ENCODE results near the gene HUS1B.

The HUS1B gene

DNA sequence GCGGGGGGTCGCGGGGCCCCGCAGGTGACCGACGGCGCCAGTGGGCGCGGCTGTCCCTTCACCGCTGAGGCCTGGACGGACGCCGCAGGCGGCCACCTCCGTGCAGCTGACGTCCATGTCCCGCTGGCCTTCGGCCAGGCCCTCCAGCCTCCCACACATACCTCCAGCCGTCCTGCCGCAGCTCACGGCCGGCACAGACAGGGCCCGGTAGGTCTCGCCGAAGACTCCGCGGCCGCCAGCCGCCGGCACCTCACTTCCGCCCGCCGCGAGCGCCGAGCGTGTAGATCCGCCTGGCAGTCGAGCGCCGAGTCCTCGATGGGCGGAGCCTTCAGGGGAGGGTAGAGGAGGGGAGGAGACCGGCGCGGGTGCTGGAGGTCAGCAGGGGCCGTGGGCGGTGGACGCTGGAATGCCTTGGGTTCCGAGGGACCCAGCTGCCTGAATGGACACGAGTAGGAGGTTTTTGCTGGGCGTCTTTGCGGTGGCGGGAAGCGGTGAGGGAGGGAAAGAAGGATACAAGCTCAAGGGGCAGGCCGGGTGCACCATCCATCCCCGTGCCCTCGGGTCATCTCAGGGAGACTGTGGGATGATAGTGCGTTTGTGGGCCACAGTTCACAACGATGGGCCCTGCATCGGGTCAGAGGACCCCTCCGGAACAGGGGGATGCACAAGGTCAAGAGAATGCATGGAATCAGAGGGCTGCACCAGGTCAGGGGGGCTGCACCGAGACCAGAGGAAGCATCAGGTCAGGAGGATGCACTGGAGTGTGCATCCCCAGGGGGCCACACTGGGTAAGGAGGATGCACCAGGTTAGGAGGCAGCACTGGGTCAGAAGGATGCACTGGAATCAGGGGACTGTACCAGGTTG, 36.2 kb upstream of the HUS1B start, which contains the start of gene EXOC2:
TSS of gene EXOC2 (minus strand) at position 282 of the 865 bp plus-strand sequence. CDS start 55,321 bp downstream, outside the sequence.
- no peaks in the 10 kb centered on the region for H3K27me3 ChIP-seq (ENCODE audit: control insufficient read depth, insufficient read depth, low read length)
- H3K36me3 ChIP-seq (ENCODE audit: control insufficient read depth, insufficient read depth, low read length), result peaks cover 5% of the 10 kb centered on the region
- H3K4me3 ChIP-seq (ENCODE audit: low read depth, low read length), result peak within 1 kb of the TSS; percentile 98
- peak within 1 kb of the TSS; percentile 92 for H3K9ac ChIP-seq (ENCODE audit: low read depth, low read length)
- H3K9me3 ChIP-seq (ENCODE audit: control insufficient read depth, insufficient read depth, low read length), result no peaks in the 10 kb centered on the region
- peaks cover 30% of the 10 kb centered on the region for H3K4me1 ChIP-seq (ENCODE audit: control insufficient read depth, insufficient read depth, low read length)

GRCh38 chr6:692356-692851, 35.5 kb upstream of the HUS1B start:
- H3K4me3 ChIP-seq (ENCODE audit: low read depth, low read length), result peak overlapping the region; percentile 98
- H3K36me3 ChIP-seq (ENCODE audit: control insufficient read depth, insufficient read depth, low read length), result peaks cover 2% of the 10 kb centered on the region
- no peaks in the 10 kb centered on the region for H3K9me3 ChIP-seq (ENCODE audit: control insufficient read depth, insufficient read depth, low read length)
- H3K4me1 ChIP-seq (ENCODE audit: control insufficient read depth, insufficient read depth, low read length), result peaks cover 30% of the 10 kb centered on the region
- no peaks in the 10 kb centered on the region for H3K27me3 ChIP-seq (ENCODE audit: control insufficient read depth, insufficient read depth, low read length)
- peak overlapping the region; percentile 92 for H3K9ac ChIP-seq (ENCODE audit: low read depth, low read length)

- Histone ChIP-seq H3K4me3 (ENCODE audit: low read depth, low read length) (no peak overlapping the region), H3K9ac (ENCODE audit: low read depth, low read length) (no peak overlapping the region), H3K9me3 (ENCODE audit: control insufficient read depth, insufficient read depth, low read length) (no peaks in the 10 kb centered on the region), H3K4me1 (ENCODE audit: control insufficient read depth, insufficient read depth, low read length) (peaks cover 33% of the 10 kb centered on the region), H3K27me3 (ENCODE audit: control insufficient read depth, insufficient read depth, low read length) (no peaks in the 10 kb centered on the region), H3K36me3 (ENCODE audit: control insufficient read depth, insufficient read depth, low read length) (peaks cover 2% of the 10 kb centered on the region)
These were observed 32.3 kb upstream of the HUS1B start for GRCh38 chr6:689223-689622.

DNA sequence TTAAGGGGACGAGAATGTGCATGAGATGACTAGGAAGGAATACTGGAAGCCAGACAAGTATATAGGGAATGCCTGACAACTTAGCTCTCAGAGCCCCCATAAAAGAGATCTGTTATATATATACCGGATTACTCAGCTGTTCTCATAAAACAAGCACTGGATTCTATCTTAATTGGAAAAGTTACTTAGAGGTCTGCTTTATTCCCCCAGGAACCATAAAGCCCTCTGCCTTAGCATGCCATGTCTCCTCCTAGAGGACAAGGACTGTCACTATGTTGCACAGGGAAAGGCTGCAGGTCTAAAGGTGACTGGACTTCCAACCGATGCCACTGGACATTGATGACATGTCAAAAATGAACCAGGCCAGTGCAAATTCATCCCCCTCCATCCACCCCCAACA, 29.6 kb upstream of the HUS1B start:
- Histone ChIP-seq H3K4me3 (ENCODE audit: low read depth, low read length) (no peak overlapping the region), H3K27me3 (ENCODE audit: control insufficient read depth, insufficient read depth, low read length) (no peaks in the 10 kb centered on the region), H3K36me3 (ENCODE audit: control insufficient read depth, insufficient read depth, low read length) (no peaks in the 10 kb centered on the region), H3K4me1 (ENCODE audit: control insufficient read depth, insufficient read depth, low read length) (peaks cover 47% of the 10 kb centered on the region), H3K9ac (ENCODE audit: low read depth, low read length) (no peak overlapping the region), H3K9me3 (ENCODE audit: control insufficient read depth, insufficient read depth, low read length) (no peaks in the 10 kb centered on the region)

DNA sequence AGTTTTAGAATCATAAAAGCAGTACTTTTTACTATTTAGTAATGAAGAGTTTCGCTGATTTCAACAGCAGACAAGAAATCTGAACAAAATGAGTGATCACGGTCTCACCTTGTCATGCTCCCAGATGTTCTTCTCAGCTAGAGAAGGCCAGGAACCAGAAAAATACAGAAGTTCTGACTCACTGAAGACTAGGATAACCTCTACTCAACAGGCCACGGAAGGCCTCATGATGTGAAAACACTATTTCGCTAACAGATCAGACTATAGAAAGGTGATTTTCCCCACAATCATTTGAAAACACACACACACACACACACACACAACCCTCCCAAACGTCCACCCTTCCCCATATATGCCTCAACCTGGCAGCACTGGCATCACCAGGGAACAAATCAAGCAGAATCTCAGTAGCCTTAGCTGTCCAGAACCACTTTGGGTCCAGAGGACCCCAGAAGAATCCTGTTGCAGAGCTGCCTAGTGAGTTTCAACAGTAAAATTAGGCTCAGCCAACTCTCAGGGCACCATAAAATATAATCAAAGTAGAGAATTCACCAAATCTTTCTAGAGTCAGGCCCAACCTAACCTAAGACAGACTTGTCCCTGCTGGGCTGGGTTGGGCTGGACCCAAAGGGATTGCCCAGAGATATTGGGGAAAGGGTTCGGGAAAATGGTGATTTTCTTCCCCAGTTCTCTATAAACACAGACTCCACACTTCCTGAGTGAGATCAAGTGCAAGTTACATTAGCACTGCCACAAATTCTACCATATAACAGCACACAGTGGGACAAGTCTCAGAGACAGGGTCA, 28.1 kb upstream of the HUS1B start:
- no peaks in the 10 kb centered on the region for H3K36me3 ChIP-seq (ENCODE audit: control insufficient read depth, insufficient read depth, low read length)
- no peak overlapping the region for H3K9ac ChIP-seq (ENCODE audit: low read depth, low read length)
- H3K27me3 ChIP-seq (ENCODE audit: control insufficient read depth, insufficient read depth, low read length), result no peaks in the 10 kb centered on the region
- no peaks in the 10 kb centered on the region for H3K9me3 ChIP-seq (ENCODE audit: control insufficient read depth, insufficient read depth, low read length)
- H3K4me3 ChIP-seq (ENCODE audit: low read depth, low read length), result no peak overlapping the region
- H3K4me1 ChIP-seq (ENCODE audit: control insufficient read depth, insufficient read depth, low read length), result peaks cover 50% of the 10 kb centered on the region

- Histone ChIP-seq H3K9me3 (ENCODE audit: control insufficient read depth, insufficient read depth, low read length) (no peaks in the 10 kb centered on the region), H3K9ac (ENCODE audit: low read depth, low read length) (no peak overlapping the region), H3K27me3 (ENCODE audit: control insufficient read depth, insufficient read depth, low read length) (no peaks in the 10 kb centered on the region), H3K36me3 (ENCODE audit: control insufficient read depth, insufficient read depth, low read length) (no peaks in the 10 kb centered on the region), H3K4me3 (ENCODE audit: low read depth, low read length) (peak overlapping the region; percentile 19), H3K4me1 (ENCODE audit: control insufficient read depth, insufficient read depth, low read length) (peaks cover 51% of the 10 kb centered on the region)
These were observed 27.0 kb upstream of the HUS1B start for GRCh38 chr6:683742-684440.

DNA sequence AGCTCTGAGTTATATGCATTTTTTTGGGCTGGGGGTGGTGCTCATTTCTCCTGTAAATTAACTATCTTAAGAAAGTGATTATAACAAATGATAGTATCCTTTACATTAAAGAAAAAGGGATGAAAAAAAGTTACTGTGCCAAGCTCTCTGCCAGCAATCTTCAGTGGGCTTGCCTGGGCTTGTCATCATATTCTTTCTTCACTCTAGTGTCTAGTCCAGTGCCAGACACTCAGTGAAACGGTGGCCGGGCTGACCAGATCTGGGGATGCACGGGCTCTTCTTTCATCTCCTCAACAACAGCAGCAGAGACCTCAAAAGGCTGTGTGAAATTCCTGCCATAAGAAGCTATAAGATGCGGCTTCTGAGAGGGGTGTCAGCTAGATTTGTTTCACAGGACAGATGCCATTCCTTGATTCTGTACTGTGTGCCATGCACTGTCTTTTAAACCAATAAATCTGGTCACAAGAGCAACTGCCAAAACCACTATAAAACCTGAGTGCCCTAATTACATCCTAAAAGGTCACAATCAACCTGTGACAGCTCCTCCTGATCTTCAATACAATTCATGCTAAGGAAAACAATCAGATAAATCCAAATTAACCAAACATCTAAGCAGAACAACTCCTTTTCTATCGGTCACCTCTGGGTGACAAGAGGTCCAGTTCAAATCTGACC, 23.9 kb upstream of the HUS1B start:
- Histone ChIP-seq H3K4me3 (ENCODE audit: low read depth, low read length) (no peak overlapping the region), H3K9ac (ENCODE audit: low read depth, low read length) (peak overlapping the region; percentile 61), H3K4me1 (ENCODE audit: control insufficient read depth, insufficient read depth, low read length) (peaks cover 43% of the 10 kb centered on the region), H3K9me3 (ENCODE audit: control insufficient read depth, insufficient read depth, low read length) (peaks cover 3% of the 10 kb centered on the region), H3K27me3 (ENCODE audit: control insufficient read depth, insufficient read depth, low read length) (no peaks in the 10 kb centered on the region), H3K36me3 (ENCODE audit: control insufficient read depth, insufficient read depth, low read length) (no peaks in the 10 kb centered on the region)

GRCh38 chr6:680251-680650, 23.4 kb upstream of the HUS1B start:
- no peaks in the 10 kb centered on the region for H3K27me3 ChIP-seq (ENCODE audit: control insufficient read depth, insufficient read depth, low read length)
- no peak overlapping the region for H3K4me3 ChIP-seq (ENCODE audit: low read depth, low read length)
- H3K4me1 ChIP-seq (ENCODE audit: control insufficient read depth, insufficient read depth, low read length), result peaks cover 41% of the 10 kb centered on the region
- H3K9ac ChIP-seq (ENCODE audit: low read depth, low read length), result no peak overlapping the region
- peaks cover 3% of the 10 kb centered on the region for H3K9me3 ChIP-seq (ENCODE audit: control insufficient read depth, insufficient read depth, low read length)
- H3K36me3 ChIP-seq (ENCODE audit: control insufficient read depth, insufficient read depth, low read length), result no peaks in the 10 kb centered on the region

GRCh38 chr6:679282-679681, 22.4 kb upstream of the HUS1B start:
- Histone ChIP-seq H3K27me3 (ENCODE audit: control insufficient read depth, insufficient read depth, low read length) (no peaks in the 10 kb centered on the region), H3K9me3 (ENCODE audit: control insufficient read depth, insufficient read depth, low read length) (peaks cover 3% of the 10 kb centered on the region), H3K4me3 (ENCODE audit: low read depth, low read length) (no peak overlapping the region), H3K9ac (ENCODE audit: low read depth, low read length) (no peak overlapping the region), H3K36me3 (ENCODE audit: control insufficient read depth, insufficient read depth, low read length) (no peaks in the 10 kb centered on the region), H3K4me1 (ENCODE audit: control insufficient read depth, insufficient read depth, low read length) (peaks cover 42% of the 10 kb centered on the region)

DNA sequence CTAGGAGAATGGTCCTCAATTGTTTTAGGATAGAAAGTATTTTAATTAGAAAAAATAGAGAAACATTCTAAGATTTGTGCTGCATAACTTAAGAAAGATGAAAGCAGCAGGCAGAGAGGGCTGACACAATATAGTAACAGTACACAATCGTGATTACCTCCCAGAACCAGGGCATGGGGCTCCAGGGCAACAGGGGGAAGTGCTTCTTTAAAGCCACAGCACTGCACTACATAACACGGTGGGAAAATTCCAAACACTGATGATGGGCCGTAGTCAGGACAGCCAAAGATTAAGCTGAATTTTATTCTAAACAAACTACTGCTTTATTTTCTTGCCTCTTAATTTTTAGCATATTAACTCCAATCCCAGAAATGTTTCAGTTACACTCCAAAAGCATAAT, 21.6 kb upstream of the HUS1B start:
- Histone ChIP-seq H3K27me3 (ENCODE audit: control insufficient read depth, insufficient read depth, low read length) (no peaks in the 10 kb centered on the region), H3K9me3 (ENCODE audit: control insufficient read depth, insufficient read depth, low read length) (peaks cover 3% of the 10 kb centered on the region), H3K9ac (ENCODE audit: low read depth, low read length) (no peak overlapping the region), H3K4me3 (ENCODE audit: low read depth, low read length) (no peak overlapping the region), H3K4me1 (ENCODE audit: control insufficient read depth, insufficient read depth, low read length) (peaks cover 42% of the 10 kb centered on the region), H3K36me3 (ENCODE audit: control insufficient read depth, insufficient read depth, low read length) (no peaks in the 10 kb centered on the region)

DNA sequence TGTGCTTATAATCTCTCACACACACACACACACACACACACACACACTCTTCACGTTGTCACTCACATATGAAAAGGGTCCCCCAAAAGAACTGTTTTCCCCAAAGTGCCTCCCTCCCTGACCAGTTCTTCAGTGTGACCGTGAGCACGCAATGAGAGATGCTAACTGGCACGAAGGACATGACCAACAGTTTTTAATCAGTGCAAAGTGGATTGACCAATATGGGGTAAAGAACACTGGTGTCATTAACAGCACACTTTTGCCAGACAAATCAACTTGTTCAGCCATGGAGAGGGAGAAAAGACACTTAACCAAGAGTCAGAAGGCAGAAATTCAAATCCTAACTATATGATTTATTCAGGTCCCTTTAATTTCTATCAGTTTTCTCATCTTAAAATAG, 21.0 kb upstream of the HUS1B start:
- H3K27me3 ChIP-seq (ENCODE audit: control insufficient read depth, insufficient read depth, low read length), result no peaks in the 10 kb centered on the region
- peaks cover 36% of the 10 kb centered on the region for H3K4me1 ChIP-seq (ENCODE audit: control insufficient read depth, insufficient read depth, low read length)
- no peak overlapping the region for H3K9ac ChIP-seq (ENCODE audit: low read depth, low read length)
- H3K36me3 ChIP-seq (ENCODE audit: control insufficient read depth, insufficient read depth, low read length), result no peaks in the 10 kb centered on the region
- H3K9me3 ChIP-seq (ENCODE audit: control insufficient read depth, insufficient read depth, low read length), result peaks cover 3% of the 10 kb centered on the region
- H3K4me3 ChIP-seq (ENCODE audit: low read depth, low read length), result no peak overlapping the region

All from iPS-15b (cell line).